GM20000 (cell line): Measurements from ENCODE around the gene HOXD10.

Source experiments
- DNase-seq: peaks from one replicate; pipeline ENCODE4 v3.0.0; 2012; ENCODE audit warnings: low spot score
- TF ChIP-seq, protein P1 (sequence below): IDR thresholded peaks from 2 replicates; pipeline ENCODE4 v1.5.1; 2012; ENCODE audit warnings: mild to moderate bottlenecking, control low read depth; ENCODE audit errors: extremely low read depth, missing control alignments

The HOXD10 gene

GRCh38 chr2:176157499-176158185 is 41.1 kb downstream of the HOXD10 start:
- no peak for DNase-seq
- TF ChIP-seq, protein P1, sequence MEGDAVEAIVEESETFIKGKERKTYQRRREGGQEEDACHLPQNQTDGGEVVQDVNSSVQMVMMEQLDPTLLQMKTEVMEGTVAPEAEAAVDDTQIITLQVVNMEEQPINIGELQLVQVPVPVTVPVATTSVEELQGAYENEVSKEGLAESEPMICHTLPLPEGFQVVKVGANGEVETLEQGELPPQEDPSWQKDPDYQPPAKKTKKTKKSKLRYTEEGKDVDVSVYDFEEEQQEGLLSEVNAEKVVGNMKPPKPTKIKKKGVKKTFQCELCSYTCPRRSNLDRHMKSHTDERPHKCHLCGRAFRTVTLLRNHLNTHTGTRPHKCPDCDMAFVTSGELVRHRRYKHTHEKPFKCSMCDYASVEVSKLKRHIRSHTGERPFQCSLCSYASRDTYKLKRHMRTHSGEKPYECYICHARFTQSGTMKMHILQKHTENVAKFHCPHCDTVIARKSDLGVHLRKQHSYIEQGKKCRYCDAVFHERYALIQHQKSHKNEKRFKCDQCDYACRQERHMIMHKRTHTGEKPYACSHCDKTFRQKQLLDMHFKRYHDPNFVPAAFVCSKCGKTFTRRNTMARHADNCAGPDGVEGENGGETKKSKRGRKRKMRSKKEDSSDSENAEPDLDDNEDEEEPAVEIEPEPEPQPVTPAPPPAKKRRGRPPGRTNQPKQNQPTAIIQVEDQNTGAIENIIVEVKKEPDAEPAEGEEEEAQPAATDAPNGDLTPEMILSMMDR: no peak

DNA sequence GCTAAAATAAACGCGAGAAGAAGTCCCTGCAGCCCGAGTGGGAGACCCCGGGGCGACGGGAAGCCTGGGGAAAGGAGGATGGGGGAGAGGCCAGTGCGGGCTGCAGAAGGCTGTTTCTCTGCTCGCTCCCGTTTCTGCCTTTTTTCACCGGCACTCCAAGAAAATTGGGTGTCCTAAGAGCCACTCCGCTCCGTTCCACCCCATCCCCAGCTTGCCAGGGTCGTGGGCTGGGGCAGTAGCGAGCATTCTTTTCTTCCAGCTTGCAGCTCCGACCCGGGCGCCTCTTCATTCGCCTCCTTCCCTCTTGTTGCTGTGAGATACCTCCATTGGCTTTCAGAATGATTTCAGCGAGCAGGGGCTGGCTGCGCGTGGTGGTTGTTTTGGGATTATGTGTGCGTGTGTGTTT is 41.6 kb downstream of the HOXD10 start:
- TF ChIP-seq, protein P1: no peak
- DNase-seq: no peak

DNA sequence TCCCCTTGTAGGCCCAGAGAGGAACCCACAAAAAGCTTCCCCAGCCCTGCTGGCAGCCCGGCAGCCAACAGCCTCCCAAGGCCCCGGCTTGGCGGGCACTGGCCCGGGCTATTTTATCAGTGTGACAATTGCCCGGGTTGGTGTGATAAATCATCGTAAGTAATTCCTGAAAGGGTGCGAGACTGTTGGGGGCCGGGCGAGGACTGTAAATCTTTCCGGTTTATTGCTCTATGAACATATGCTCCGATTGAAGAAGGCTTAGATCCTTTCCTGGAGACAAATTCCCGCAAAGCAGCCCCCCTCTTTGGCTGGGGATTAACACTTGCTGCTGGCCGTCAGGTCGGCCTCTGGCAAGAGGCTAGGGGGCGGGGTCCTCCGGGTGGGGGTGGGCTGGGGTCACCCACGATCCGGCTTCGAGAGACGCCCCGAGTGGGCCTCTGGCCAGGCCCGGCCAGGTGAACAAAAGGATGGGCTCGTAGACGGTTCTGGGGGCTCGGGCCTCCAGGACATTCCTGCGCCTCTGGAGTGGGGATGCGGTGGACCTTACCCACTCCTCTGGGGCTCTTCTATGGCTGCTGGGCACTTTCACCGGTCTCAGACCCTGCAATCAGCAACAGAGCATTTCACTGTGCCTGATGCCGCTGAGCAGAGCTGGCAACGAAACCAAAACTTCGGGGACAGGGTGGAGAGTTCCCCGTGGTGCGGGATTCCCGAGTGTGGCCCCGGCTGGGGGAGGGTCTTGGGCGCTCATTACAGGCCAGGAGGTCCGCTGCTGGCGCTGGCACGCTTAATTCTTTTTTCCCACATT is 42.5 kb downstream of the HOXD10 start:
- TF ChIP-seq, protein P1: no peak
- DNase-seq: no peak

GRCh38 chr2:176159663-176160250 is 43.2 kb downstream of the HOXD10 start:
- no peak for DNase-seq
- TF ChIP-seq, protein P1: no peak

DNA sequence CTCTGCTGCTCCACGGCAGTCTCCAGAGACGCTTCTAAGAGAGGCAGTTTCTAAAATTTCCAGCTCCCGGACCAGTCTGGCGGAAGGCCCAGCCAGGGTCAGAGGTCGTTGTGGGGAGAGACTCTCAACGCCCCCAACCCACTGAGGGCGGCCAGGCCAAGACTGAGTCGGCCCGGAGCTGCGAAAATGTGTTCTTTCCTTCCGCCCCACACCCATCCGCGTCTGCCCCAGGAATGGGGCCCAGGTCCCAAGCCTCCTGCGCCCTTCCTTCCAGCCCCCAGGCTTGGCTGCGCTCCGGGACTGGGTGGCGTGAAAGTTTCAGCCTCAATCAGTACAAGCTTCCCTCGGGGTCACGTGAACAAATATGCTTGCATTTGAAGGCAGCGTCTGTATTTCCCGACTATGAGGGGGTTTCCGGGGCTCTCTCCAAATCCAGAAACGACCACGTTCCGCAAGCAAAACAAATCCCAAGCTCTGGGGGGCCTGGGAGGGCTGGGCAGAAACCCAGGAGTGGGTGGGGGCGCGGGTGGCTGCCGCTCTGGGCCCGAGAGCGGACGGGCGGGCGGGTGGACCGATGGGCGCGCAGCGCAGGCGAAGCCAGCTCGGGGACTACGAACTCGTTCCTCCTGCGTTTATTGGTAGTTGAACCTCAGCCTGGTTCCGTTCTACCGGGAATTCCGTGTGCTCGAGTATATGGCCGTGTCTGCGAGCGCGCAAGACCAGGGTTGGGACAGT is 43.8 kb downstream of the HOXD10 start:
- TF ChIP-seq, protein P1: no peak
- DNase-seq: no peak

DNA sequence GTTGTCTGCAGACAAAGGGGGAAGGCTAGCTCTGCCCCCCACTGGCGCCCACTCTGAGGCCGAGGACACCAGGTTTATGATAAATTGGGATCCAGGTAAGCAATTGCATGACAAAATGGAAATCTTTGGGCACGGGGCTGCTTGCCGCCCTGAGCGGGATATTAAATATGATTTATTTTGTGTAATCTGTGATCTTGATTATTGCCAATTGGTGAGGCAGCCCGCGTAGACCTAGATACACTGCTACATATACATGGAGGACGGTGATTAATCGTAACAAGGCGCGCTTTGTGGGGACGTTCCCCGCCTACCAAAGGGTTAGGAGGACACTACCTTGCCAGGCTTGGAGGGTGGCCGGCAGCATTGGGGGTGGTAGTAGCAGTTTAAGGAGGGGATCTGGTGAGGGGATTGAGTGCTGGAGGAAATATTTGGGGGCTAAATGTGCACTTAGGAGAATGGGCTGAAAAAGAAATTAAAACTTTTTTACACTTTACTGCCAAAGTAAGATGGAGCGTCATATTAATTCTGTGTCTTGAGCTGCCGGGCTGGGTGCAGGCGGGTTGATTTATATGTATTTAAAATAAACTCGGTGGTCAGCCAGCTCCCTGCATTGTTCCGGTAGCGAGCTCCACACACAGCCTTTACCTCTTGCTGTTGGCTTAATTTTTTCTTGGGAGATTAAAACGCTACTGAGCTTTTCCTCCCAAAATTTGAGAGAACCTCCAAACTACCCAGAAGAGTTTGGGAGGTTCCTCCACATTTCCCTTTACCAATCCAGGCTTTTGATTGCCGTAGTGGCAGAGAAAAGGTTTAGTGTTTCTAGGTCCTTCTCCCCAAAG is 44.6 kb downstream of the HOXD10 start:
- TF ChIP-seq, protein P1: no peak
- DNase-seq: no peak
